Astrocyte (in vitro differentiated cells and primary cell): ENCODE results near the gene LASP1NB.

Source experiments
- CTCF ChIP-seq: IDR thresholded peaks from 2 replicates; pipeline ENCODE4 v1.5.1; 2011; ENCODE audit warnings: low read depth, mild to moderate bottlenecking, inconsistent platforms, low read length, moderate library complexity; ENCODE audit not compliant: insufficient read depth
- EZH2 ChIP-seq: IDR thresholded peaks from 2 replicates; pipeline ENCODE4 v1.6.1; 2012; ENCODE audit warnings: mild to moderate bottlenecking, low read length, inconsistent platforms; ENCODE audit not compliant: insufficient read depth

- TF ChIP-seq CTCF (no peak), EZH2 (no peak)
These were observed 4.8 kb upstream of the LASP1NB start for GRCh38 chr17:38920374-38921291.
